Glutamatergic neuron (in vitro differentiated cells): ENCODE measurements around the gene VEGFA. TPM values are rescaled to one million over a fixed set of nuclear protein-coding genes. Genes with fewer than 3 reads are reported as not detected.

Experiments used
- DNase-seq: peaks from one replicate; pipeline ENCODE4 v3.0.0; 2022
- H3K27ac Mint-ChIP-seq: one replicate; pipeline ENCODE4 v1.8.0; 2020; ENCODE audit warnings: mild to moderate bottlenecking, mixed read lengths, inconsistent platforms; ENCODE audit not compliant: unreplicated experiment
- H3K27me3 Mint-ChIP-seq: one replicate; pipeline ENCODE4 v1.8.0; 2020; ENCODE audit warnings: mild to moderate bottlenecking, moderate library complexity, mixed read lengths, inconsistent platforms; ENCODE audit not compliant: unreplicated experiment
- H3K36me3 Mint-ChIP-seq: one replicate; pipeline ENCODE4 v1.8.0; 2020; ENCODE audit warnings: mild to moderate bottlenecking, mixed read lengths, inconsistent platforms; ENCODE audit not compliant: unreplicated experiment
- H3K4me1 Mint-ChIP-seq: one replicate; pipeline ENCODE4 v1.8.0; 2020; ENCODE audit warnings: mild to moderate bottlenecking, low read depth, mixed read lengths, inconsistent platforms; ENCODE audit not compliant: unreplicated experiment
- H3K4me3 Mint-ChIP-seq: one replicate; pipeline ENCODE4 v1.8.0; 2020; ENCODE audit warnings: mild to moderate bottlenecking, mixed read lengths, inconsistent platforms; ENCODE audit not compliant: unreplicated experiment
- H3K9me3 Mint-ChIP-seq: one replicate; pipeline ENCODE4 v1.8.0; 2020; ENCODE audit warnings: mild to moderate bottlenecking, moderate library complexity, mixed read lengths, inconsistent platforms; ENCODE audit not compliant: unreplicated experiment
- CTCF ChIP-seq: fragments of 200-600 bp; sonication (generic); IDR thresholded peaks from one replicate; pipeline ENCODE4 v1.5.0; 2021; ENCODE audit not compliant: partially characterized antibody, unreplicated experiment
- total RNA-seq: library from RNA; stranded (reverse); fragmentation: NEBNext Ultra II Directional; extraction: Animal tissue kit (Norgen Biotek cat#: 25700); gene quantifications from one replicate; pipeline ENCODE4 v1.2.1, GENCODE V29; 2021; ENCODE audit not compliant: unreplicated experiment

The VEGFA gene
- total RNA-seq, 1 donor from 2014 or later, result 21.6 TPM

- Mint-ChIP-seq H3K4me1 (peaks cover 12% of the 10 kb centered on the region), H3K27ac (no peak overlapping the region), H3K36me3 (no peaks in the 10 kb centered on the region), H3K4me3 (no peak overlapping the region), H3K27me3 (peaks cover 9% of the 10 kb centered on the region), H3K9me3 (peaks cover 3% of the 10 kb centered on the region)
- TF ChIP-seq CTCF, result no peak
- no peak for DNase-seq
Measured at GRCh38 chr6:43796168-43796567, 26.2 kb downstream of the VEGFA start.

- peaks cover 2% of the 10 kb centered on the region for H3K9me3 Mint-ChIP-seq
- no peaks in the 10 kb centered on the region for H3K36me3 Mint-ChIP-seq
- H3K27me3 Mint-ChIP-seq, result peaks cover 9% of the 10 kb centered on the region
- no peak overlapping the region for H3K4me3 Mint-ChIP-seq
- TF ChIP-seq CTCF, result no peak
- no peak for DNase-seq
- H3K27ac Mint-ChIP-seq, result no peak overlapping the region
- H3K4me1 Mint-ChIP-seq, result peaks cover 17% of the 10 kb centered on the region
Measured at GRCh38 chr6:43796903-43797890, 27.2 kb downstream of the VEGFA start.

GRCh38 chr6:43797919-43798318 lies 27.9 kb downstream of the VEGFA start:
- peaks cover 2% of the 10 kb centered on the region for H3K9me3 Mint-ChIP-seq
- H3K36me3 Mint-ChIP-seq, result no peaks in the 10 kb centered on the region

GRCh38 chr6:43798688-43799444 lies 28.9 kb downstream of the VEGFA start:
- H3K9me3 Mint-ChIP-seq, result peaks cover 2% of the 10 kb centered on the region
- H3K27ac Mint-ChIP-seq, result no peak overlapping the region
- peaks cover 9% of the 10 kb centered on the region for H3K27me3 Mint-ChIP-seq
- TF ChIP-seq CTCF, result no peak
- no peak overlapping the region for H3K4me3 Mint-ChIP-seq
- H3K4me1 Mint-ChIP-seq, result peaks cover 23% of the 10 kb centered on the region
- no peaks in the 10 kb centered on the region for H3K36me3 Mint-ChIP-seq
- DNase-seq, result no peak

More at GRCh38 chr6:43797919-43798318, 27.9 kb downstream of the VEGFA start:
- Mint-ChIP-seq H3K4me3 (no peak overlapping the region), H3K27ac (no peak overlapping the region), H3K4me1 (peaks cover 23% of the 10 kb centered on the region), H3K27me3 (peaks cover 9% of the 10 kb centered on the region)
- TF ChIP-seq CTCF, result no peak
- DNase-seq, result no peak
